HepG2 (cell line): Measurements from ENCODE around the gene SYNPO2L. TPM values are rescaled to one million over a fixed set of nuclear protein-coding genes. Genes with fewer than 3 reads are reported as not detected.

Experiments
- ATAC-seq: fragments of 200-7000 bp; cut with Tn5 transposase; 3 replicates; pipeline ENCODE4 v1.9.1; 2020; ENCODE audit warnings: mild to moderate bottlenecking, moderate library complexity
- BruUV-seq: library from RNA; stranded (reverse); fragments of 400-500 nt; replicated peaks from 2 replicates; lab custom pipeline; 2021; lab: Mats Ljungman, UMichigan
- CTCF ChIA-PET: fragments of 300-600 bp; formaldehyde crosslinking; extraction: SDS; loops from one replicate; lab custom pipeline; 2021; ENCODE audit warnings: low total read pairs, inconsistent platforms, low intra/inter-chr PET ratio; lab: Yijun Ruan, JAX
- POLR2A ChIA-PET: fragments of 350-600 bp; sonication (Branson Sonifier 250); formaldehyde crosslinking; loops from one replicate; lab custom pipeline; 2020; ENCODE audit warnings: antibody characterized with exemption, inconsistent platforms; lab: Yijun Ruan, JAX
- DNase-seq: peaks from one replicate; pipeline ENCODE4 v3.0.0-alpha.2; 2015; ENCODE audit warnings: low spot score
- FAIRE-seq: peaks from 3 replicates; lab custom pipeline; 2011; peaks lifted over from hg19 to GRCh38; lab: Jason Lieb, UNC
- H2AFZ ChIP-seq: one replicate; pipeline ENCODE4 v1.6.1; 2011; ENCODE audit warnings: low read length, inconsistent platforms
- H3K27ac ChIP-seq: fragments of 300-600 bp; 3 replicates; pipeline ENCODE4 v1.8.0; 2011; ENCODE audit warnings: mixed run types, mild to moderate bottlenecking, mixed read lengths, low read length, inconsistent platforms; ENCODE audit not compliant: insufficient read depth; ENCODE audit errors: extremely low read length
- H3K27me3 ChIP-seq, 2 experiments: fragments of 200-600 bp in 1 of 2; 2 replicates in 1 of 2; 3 replicates in 1 of 2; pipeline versions ENCODE4 v1.6.0 to v1.8.0; 2011; ENCODE audit warnings: low read length in 2 of 2, mild to moderate bottlenecking in 2 of 2, moderate library complexity in 2 of 2, inconsistent platforms in 1 of 2; ENCODE audit not compliant: insufficient read depth in 2 of 2, control insufficient read depth in 1 of 2
- H3K36me3 ChIP-seq, 2 experiments: fragments of 200-600 bp in 1 of 2; replicated peaks in 1 of 2; 2 replicates in 1 of 2; 3 replicates in 1 of 2; pipeline versions ENCODE4 v1.5.1 to v1.8.0; 2011; ENCODE audit warnings: low read length in 2 of 2, inconsistent platforms in 1 of 2; ENCODE audit not compliant: insufficient read depth in 2 of 2, control insufficient read depth in 1 of 2
- H3K4me1 ChIP-seq: 2 replicates; pipeline ENCODE4 v1.5.1; 2012; ENCODE audit warnings: low read length, inconsistent platforms; ENCODE audit not compliant: insufficient read depth
- H3K4me2 ChIP-seq: 2 replicates; pipeline ENCODE4 v1.6.0; 2011; ENCODE audit warnings: low read depth, low read length, inconsistent platforms
- H3K4me3 ChIP-seq, 3 experiments: fragments of 200-600 bp in 1 of 3; sonication (generic), shearing (Covaris generic) in 1 of 3; replicated peaks in 1 of 3; 2 replicates each; pipeline ENCODE4 v1.5.1; 2011 to 2016; ENCODE audit warnings: low read length in 3 of 3, inconsistent platforms in 2 of 3, low read depth in 2 of 3, mild to moderate bottlenecking in 2 of 3, control low read depth in 1 of 3, mixed read lengths in 1 of 3; ENCODE audit not compliant: insufficient read depth in 1 of 3
- H3K79me2 ChIP-seq: one replicate; pipeline ENCODE4 v1.6.1; 2011; ENCODE audit warnings: low read length, inconsistent platforms; ENCODE audit not compliant: insufficient read depth
- H3K9ac ChIP-seq: 2 replicates; pipeline ENCODE4 v1.6.0; 2011; ENCODE audit warnings: mild to moderate bottlenecking, low read depth, low read length, inconsistent platforms; ENCODE audit not compliant: insufficient read depth
- H3K9me3 ChIP-seq: 2 replicates; pipeline ENCODE4 v1.5.1; 2012; ENCODE audit warnings: mild to moderate bottlenecking, low read length
- H4K20me1 ChIP-seq: 2 replicates; pipeline ENCODE4 v1.6.0; 2011; ENCODE audit warnings: inconsistent platforms, mild to moderate bottlenecking, low read length, moderate library complexity; ENCODE audit not compliant: insufficient read depth
- JUND ChIP-seq: sonication (generic); formaldehyde crosslinking; IDR thresholded peaks from 2 replicates; pipeline ENCODE4 v1.8.0; 2022; ENCODE audit warnings: mild to moderate bottlenecking, missing genetic modification reagents
- NR1H2 ChIP-seq: sonication (generic); formaldehyde crosslinking; IDR thresholded peaks from 2 replicates; pipeline ENCODE4 v1.8.1; 2022; ENCODE audit warnings: low read depth, missing genetic modification reagents, borderline replicate concordance
- NR2F1 ChIP-seq, 2 experiments: fragments of 450-650 bp in 1 of 2; formaldehyde crosslinking in 1 of 2; IDR thresholded peaks; 2 replicates each; pipeline versions ENCODE4 v1.5.0 to v1.6.1; 2016 to 2020; ENCODE audit warnings: mild to moderate bottlenecking in 1 of 2, missing compliant biosample characterization in 1 of 2, missing genetic modification reagents in 1 of 2, moderate library complexity in 1 of 2
- PHB2 ChIP-seq: fragments of 450-650 bp; IDR thresholded peaks from 2 replicates; pipeline ENCODE4 v1.6.1; 2018; ENCODE audit not compliant: partially characterized antibody
- PRPF4 ChIP-seq: fragments of 200-400 bp; formaldehyde crosslinking; IDR thresholded peaks from 2 replicates; pipeline ENCODE4 v1.6.1; 2016; ENCODE audit warnings: low read length, low read depth; ENCODE audit not compliant: poor library complexity, severe bottlenecking
- SPEN ChIP-seq: sonication (generic); formaldehyde crosslinking; IDR thresholded peaks from 2 replicates; pipeline ENCODE4 v1.5.1; 2020; ENCODE audit warnings: low read depth, mild to moderate bottlenecking, missing genetic modification reagents
- TMF1 ChIP-seq: sonication (generic); formaldehyde crosslinking; IDR thresholded peaks from 2 replicates; pipeline ENCODE4 v1.8.1; 2022; ENCODE audit warnings: low read depth, missing genetic modification reagents
- ZFP36 ChIP-seq: fragments of 150-350 bp; IDR thresholded peaks from 2 replicates; pipeline ENCODE4 v1.6.1; 2018; ENCODE audit warnings: borderline replicate concordance, low read length, low read depth; ENCODE audit not compliant: partially characterized antibody
- ZNF333 ChIP-seq: sonication (generic); formaldehyde crosslinking; IDR thresholded peaks from 2 replicates; pipeline ENCODE4 v1.4.0; 2020; ENCODE audit warnings: mild to moderate bottlenecking, missing genetic modification reagents, borderline replicate concordance
- ZNF510 ChIP-seq: sonication (generic); formaldehyde crosslinking; IDR thresholded peaks from 2 replicates; pipeline ENCODE4 v1.4.0; 2020; ENCODE audit warnings: low read depth, mild to moderate bottlenecking, missing genetic modification reagents
- ZNF619 ChIP-seq: sonication (generic); formaldehyde crosslinking; IDR thresholded peaks from 2 replicates; pipeline ENCODE4 v1.4.0; 2020; ENCODE audit warnings: mild to moderate bottlenecking, missing genetic modification reagents
- ZSCAN22 ChIP-seq: sonication (generic); formaldehyde crosslinking; IDR thresholded peaks from 2 replicates; pipeline ENCODE4 v1.4.0; 2020; ENCODE audit warnings: mild to moderate bottlenecking, missing genetic modification reagents
- WGBS: methylation state at CpG from one replicate; pipeline ENCODE4 v1.1.6; 2017; ENCODE audit warnings: low lambda C conversion rate; 5-methylcytosine and 5-hydroxymethylcytosine counted together
- in situ Hi-C: cut with HindIII; loops from 2 replicates; pipeline ENCODE4 v1.10.0; 2017; ENCODE audit warnings: low pct_unique_long_range_greater_than_20kb; ENCODE audit not compliant: extremely low pct_ligation_motif_present
- intact Hi-C: fragments of 100-400 bp; cut with micrococcal nuclease; formaldehyde crosslinking; loops from one replicate; pipeline ENCODE4 v1.10.0; 2022; ENCODE audit not compliant: unreplicated experiment
- polyA plus RNA-seq, 8 experiments: library from polyadenylated mRNA; depleted of rRNA in 3 of 8; stranded (reverse) in 7 of 8; unstranded in 1 of 8; fragments of >200 nt; fragmentation: Illumina TruSeq in 4 of 8; extraction: Trizol in 4 of 8; gene quantifications; 2 replicates each; pipeline versions ENCODE4 v1.2.1 to v1.2.3, GENCODE V29; 2011 to 2016; ENCODE audit warnings: low read depth in 4 of 8, missing spikeins in 1 of 8, mixed read lengths in 1 of 8; ENCODE audit not compliant: insufficient read depth in 1 of 8
- total RNA-seq, 5 experiments: library from RNA; depleted of rRNA; stranded (reverse); fragments of >200 nt; fragmentation: Illumina TruSeq; extraction: Trizol; gene quantifications; 2 replicates each; pipeline ENCODE4 v1.2.3, GENCODE V29; 2016; ENCODE audit warnings: low read depth in 1 of 5
- TF ChIP-seq, protein P1 (sequence below): IDR thresholded peaks from 2 replicates; pipeline ENCODE4 v1.6.1; 2016; ENCODE audit warnings: mild to moderate bottlenecking
- TF ChIP-seq, protein P2 (sequence below): sonication (generic); formaldehyde crosslinking; conservative IDR thresholded peaks from 2 replicates; pipeline ENCODE4 v1.8.1; 2023; ENCODE audit warnings: missing genetic modification reagents
- TF ChIP-seq, protein P3 (sequence below): sonication (generic); formaldehyde crosslinking; IDR thresholded peaks from 2 replicates; pipeline ENCODE4 v1.5.1; 2020; ENCODE audit warnings: missing genetic modification reagents, mild to moderate bottlenecking, borderline replicate concordance

The SYNPO2L gene
- total and polyA plus RNA-seq, 2 of the 13 experiments (the other 11 are each of a cell fraction or from before 2014, with no cell fraction given) = not detected

DNA sequence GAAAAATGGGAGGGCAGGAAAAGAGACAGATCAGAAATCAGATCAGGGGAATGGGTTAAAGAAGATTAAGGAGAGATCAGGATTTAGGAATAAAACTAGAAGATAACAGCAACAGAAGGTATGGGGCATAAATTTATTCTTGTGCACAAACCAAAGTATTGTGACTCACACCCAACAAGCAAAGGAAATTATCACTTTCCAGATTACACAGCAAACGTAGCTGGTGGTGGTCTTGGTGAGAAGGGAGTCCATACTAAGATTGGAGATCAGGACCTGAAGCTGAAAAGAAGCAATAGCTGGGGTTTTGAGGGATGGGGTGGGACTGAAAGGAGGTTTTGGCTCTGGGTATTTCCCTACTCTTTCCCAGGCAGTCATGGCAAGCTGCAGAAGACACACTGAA lies 11.1 kb downstream of the SYNPO2L start:
- H4K20me1 ChIP-seq = no peaks in the 10 kb centered on the region
- no peaks in the 10 kb centered on the region for H3K79me2 ChIP-seq
- ATAC-seq (no peak), FAIRE-seq (no peak), DNase-seq (no peak)
- H3K4me1 ChIP-seq = peaks cover 21% of the 10 kb centered on the region
- no peaks in the 10 kb centered on the region for H3K36me3 ChIP-seq
- no peak overlapping the region for H3K27ac ChIP-seq
- BruUV-seq = no TSS peak
- H3K9ac ChIP-seq = no peak overlapping the region
- no peak overlapping the region for H3K4me3 ChIP-seq
- H3K27me3 ChIP-seq = peaks cover 2 to 19% of the 10 kb centered on the region in 2 experiments; a peak in 3 of 5 replicates
- in situ Hi-C loops = loop anchor here (5.0 to 25.0 kb wide), 2 partner anchors 117 to 382 kb away; partner anchors contain the start of gene MRPS16
- 7% methylated on average over 1 of the region's 1 CpG for WGBS
- TF ChIP-seq ZNF510 = no peak
- no peak for TF ChIP-seq SPEN (CRISPR knock-in tag)
- TF ChIP-seq JUND (CRISPR knock-in tag) = no peak
- no peak for TF ChIP-seq NR1H2 (CRISPR knock-in tag)
- TF ChIP-seq, protein P1, sequence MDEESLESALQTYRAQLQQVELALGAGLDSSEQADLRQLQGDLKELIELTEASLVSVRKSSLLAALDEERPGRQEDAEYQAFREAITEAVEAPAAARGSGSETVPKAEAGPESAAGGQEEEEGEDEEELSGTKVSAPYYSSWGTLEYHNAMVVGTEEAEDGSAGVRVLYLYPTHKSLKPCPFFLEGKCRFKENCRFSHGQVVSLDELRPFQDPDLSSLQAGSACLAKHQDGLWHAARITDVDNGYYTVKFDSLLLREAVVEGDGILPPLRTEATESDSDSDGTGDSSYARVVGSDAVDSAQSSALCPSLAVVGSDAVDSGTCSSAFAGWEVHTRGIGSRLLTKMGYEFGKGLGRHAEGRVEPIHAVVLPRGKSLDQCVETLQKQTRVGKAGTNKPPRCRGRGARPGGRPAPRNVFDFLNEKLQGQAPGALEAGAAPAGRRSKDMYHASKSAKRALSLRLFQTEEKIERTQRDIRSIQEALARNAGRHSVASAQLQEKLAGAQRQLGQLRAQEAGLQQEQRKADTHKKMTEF (CRISPR knock-in tag) = no peak
- TF ChIP-seq, protein P2, sequence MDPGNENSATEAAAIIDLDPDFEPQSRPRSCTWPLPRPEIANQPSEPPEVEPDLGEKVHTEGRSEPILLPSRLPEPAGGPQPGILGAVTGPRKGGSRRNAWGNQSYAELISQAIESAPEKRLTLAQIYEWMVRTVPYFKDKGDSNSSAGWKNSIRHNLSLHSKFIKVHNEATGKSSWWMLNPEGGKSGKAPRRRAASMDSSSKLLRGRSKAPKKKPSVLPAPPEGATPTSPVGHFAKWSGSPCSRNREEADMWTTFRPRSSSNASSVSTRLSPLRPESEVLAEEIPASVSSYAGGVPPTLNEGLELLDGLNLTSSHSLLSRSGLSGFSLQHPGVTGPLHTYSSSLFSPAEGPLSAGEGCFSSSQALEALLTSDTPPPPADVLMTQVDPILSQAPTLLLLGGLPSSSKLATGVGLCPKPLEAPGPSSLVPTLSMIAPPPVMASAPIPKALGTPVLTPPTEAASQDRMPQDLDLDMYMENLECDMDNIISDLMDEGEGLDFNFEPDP (CRISPR knock-in tag) = no peak
- no peak for TF ChIP-seq ZNF619 (CRISPR knock-in tag)
- TF ChIP-seq PRPF4 = no peak
- no peak for TF ChIP-seq ZNF333 (CRISPR knock-in tag)
- no peak for TF ChIP-seq PHB2
- TF ChIP-seq ZSCAN22 (CRISPR knock-in tag) = no peak
- TF ChIP-seq, protein P3, sequence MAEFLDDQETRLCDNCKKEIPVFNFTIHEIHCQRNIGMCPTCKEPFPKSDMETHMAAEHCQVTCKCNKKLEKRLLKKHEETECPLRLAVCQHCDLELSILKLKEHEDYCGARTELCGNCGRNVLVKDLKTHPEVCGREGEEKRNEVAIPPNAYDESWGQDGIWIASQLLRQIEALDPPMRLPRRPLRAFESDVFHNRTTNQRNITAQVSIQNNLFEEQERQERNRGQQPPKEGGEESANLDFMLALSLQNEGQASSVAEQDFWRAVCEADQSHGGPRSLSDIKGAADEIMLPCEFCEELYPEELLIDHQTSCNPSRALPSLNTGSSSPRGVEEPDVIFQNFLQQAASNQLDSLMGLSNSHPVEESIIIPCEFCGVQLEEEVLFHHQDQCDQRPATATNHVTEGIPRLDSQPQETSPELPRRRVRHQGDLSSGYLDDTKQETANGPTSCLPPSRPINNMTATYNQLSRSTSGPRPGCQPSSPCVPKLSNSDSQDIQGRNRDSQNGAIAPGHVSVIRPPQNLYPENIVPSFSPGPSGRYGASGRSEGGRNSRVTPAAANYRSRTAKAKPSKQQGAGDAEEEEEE = no peak
- TF ChIP-seq NR2F1 (CRISPR knock-in tag; IDR thresholded peaks at IDR 0.05) = no peak
- no peak for TF ChIP-seq ZFP36
- TF ChIP-seq TMF1 (CRISPR knock-in tag) = no peak
- H3K4me2 ChIP-seq = no peak overlapping the region
- ChIA-PET POLR2A (no interaction called here), CTCF (interaction anchor here (0.6 to 3.9 kb wide), 2 partner anchors 115 to 150 kb away, joined by 3 to 85 read pairs; no protein-coding TSS in a partner anchor)
- H2AFZ ChIP-seq = no peak overlapping the region
- intact Hi-C loops = loop anchor here (1.0 to 5.0 kb wide), 2 partner anchors 115 to 232 kb away; partner anchors contain the start of gene ANXA7
- no peaks in the 10 kb centered on the region for H3K9me3 ChIP-seq
